Measurements from ENCODE around the gene SLC45A3.
"Not testable (repeated sequence)": the region's sequence is repeated elsewhere in the genome, so short reads cannot be mapped to it uniquely, and the experiment has no call there.

The SLC45A3 gene, protein sequence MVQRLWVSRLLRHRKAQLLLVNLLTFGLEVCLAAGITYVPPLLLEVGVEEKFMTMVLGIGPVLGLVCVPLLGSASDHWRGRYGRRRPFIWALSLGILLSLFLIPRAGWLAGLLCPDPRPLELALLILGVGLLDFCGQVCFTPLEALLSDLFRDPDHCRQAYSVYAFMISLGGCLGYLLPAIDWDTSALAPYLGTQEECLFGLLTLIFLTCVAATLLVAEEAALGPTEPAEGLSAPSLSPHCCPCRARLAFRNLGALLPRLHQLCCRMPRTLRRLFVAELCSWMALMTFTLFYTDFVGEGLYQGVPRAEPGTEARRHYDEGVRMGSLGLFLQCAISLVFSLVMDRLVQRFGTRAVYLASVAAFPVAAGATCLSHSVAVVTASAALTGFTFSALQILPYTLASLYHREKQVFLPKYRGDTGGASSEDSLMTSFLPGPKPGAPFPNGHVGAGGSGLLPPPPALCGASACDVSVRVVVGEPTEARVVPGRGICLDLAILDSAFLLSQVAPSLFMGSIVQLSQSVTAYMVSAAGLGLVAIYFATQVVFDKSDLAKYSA

DNA sequence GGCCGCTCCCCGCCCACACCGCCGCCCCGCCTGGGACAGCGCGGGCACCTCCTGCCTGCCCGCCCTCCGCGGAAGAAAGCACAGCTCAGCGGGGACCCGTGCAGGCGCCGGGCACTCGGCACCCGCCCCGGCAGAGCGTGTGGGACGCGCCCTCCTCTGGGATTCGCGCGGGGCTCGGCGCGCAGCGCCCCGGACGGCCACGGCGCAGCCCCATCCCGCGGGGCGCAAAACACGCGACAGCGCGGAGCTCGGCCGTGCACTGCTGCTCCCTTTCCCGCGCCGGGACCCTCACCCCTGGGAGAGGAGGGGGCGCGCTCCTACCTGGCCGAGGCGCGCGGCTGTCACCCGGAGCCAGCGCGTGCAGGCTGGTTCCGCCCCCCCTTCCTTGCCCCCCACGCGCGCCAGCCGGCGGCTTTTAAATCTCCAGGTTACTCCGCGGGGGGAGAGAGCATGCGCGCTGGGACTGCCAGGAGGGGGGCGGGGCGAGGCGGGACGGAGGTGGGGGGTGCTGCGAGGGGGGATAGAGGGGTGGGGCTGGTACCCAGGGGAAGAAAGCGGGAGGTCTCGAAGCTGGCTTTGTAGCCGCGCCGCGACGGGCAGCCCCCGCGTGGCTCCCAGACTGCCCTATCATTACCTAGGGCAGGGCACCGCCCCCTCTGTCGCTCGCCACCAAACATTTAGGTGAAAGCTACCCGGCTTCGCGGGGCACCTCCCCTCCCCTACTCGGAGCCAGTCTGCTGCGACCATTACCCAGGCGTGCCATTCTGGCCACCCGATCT, at the start of gene SLC45A3:
TSS of gene SLC45A3 (minus strand) at position 437 of the 779 bp plus-strand sequence. CDS start 15,853 bp downstream, outside the sequence.
- no peak for DNase-seq (ENCODE audit: low read depth, low spot score)

DNA sequence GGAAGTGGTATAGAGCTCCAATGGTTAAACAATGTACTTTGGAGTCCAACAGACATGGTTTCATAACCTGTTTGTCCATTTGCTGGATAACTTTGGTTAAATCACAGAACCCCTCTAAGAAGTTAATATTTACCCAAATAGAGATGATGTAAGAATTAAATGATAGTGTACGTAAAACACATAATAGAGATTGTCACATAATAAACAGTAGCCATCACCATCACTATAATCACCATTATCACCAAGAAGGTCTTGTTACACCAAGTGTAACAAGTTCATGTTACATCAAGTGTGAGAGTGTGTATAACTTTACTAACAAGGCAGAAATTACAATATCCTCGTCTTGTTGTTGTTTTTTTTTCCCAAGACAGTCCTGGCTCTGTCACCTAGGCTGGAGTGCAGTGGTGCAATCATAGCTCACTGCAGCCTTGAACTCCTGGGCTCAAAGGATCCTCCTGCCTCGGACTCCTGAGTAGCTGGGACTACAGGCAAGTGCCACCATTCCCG, 46.4 kb upstream of the SLC45A3 start:
- DNase-seq (ENCODE audit: low read depth, low spot score), result no peak

DNA sequence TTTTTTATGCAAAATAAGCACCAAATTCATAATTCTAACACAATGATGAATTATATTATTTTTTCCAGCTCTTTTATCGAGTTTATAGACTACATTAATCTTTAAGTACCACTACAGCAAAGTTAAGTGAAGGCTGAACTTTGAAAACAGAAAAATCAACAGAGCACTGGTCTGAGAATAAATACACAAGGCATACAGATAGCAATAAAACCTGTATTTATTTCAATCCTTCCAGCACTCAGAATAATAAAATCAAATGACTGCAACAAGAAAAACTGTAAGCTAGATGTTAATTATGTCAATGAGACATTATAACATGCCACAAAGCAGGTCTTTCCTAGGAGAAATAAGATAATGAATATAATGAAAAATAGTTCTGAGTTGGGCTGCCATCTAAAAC, 45.2 kb upstream of the SLC45A3 start:
- DNase-seq (ENCODE audit: low read depth, low spot score), result no peak

DNA sequence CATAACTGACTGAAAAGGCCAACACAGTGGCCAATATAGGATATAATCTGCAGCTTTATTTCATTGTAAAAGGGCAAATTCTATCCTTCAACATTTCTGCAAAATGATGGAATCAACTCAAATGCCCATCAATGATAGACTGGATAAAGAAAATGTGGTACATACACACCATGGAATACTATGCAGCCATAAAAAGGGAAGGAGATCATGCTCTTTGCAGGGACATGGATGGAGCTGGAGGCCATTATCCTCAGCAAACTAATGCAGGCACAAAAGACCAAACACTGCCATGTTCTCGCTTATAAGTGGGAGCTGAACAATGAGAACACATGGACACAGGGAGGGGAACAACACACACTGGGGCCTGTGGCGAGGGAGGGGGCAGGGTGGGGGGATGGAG, 40.4 kb upstream of the SLC45A3 start:
- not testable (repeated sequence) for DNase-seq (ENCODE audit: low read depth, low spot score)

DNA sequence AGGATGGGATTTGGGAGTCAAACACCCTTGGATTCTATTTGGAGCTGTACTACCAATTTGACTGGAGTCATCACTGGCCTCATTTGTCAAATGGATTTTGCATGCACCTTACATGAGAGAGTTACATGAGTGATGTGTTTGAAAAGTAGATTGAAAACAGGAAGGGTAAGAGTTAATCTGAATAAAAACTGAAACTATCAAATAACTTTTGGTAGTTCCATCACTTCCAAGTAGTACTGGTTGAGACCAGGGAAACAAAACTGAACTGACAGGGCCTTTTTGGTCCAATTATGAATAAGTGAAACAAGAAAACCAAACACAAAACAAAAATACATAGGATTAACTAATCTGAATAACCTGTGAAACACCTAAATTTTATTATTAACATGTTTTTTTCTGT, 39.5 kb upstream of the SLC45A3 start:
- DNase-seq (ENCODE audit: low read depth, low spot score), result no peak

DNA sequence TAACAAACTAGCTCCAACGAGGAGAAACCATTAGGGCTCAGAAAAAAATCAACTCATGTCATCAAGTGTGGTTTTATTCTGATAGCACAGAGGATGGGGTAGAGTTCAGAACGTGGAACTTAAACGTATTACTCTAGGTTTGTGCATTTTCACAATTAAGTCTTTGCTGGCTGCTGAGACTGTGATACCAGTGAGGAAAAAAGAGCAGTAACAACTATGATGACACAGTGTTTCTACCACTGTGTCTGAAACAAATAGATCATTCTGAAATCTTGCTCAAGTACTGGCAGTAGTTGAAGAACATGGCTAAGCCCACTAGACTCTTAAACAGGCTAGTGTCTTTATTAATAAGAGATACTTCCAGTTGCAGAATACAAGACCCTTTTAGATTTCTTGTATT, 38.7 kb upstream of the SLC45A3 start:
- no peak for DNase-seq (ENCODE audit: low read depth, low spot score)

DNA sequence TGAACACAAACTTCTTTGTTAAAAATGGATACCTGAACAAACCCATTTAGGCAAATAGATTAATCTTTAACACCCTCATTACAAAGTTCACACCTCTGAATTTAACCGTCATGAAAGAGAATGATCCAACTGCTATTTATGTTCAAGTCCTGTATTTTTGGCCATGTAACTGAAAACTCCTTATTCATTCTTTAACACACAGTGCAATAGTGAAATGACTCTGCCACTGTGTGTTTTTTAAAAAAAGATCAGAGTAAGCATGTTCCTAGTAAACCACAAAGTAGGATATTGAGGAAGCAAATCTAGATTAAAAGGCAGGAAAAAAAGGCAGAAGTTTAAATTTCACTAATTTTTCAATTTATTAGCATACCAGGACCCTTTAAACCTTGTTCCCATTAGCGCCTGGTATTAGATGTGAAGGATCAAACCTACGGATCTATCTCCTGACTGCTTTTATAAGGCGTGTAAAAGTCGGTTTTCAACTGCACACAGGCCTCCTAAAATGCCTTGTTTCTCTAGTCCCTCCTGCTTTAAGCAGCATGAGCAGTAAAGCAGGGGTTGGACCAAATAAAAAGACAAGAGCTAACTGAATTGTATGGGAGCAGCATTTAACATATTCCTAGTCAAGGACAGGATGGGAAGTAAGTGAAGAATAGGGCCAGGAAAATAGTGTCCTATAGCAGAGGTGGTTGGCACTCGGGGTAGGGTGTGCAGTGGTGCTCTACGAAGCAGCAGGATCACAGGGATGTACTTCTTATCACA, 36.2 kb upstream of the SLC45A3 start:
- DNase-seq (ENCODE audit: low read depth, low spot score), result no peak

DNA sequence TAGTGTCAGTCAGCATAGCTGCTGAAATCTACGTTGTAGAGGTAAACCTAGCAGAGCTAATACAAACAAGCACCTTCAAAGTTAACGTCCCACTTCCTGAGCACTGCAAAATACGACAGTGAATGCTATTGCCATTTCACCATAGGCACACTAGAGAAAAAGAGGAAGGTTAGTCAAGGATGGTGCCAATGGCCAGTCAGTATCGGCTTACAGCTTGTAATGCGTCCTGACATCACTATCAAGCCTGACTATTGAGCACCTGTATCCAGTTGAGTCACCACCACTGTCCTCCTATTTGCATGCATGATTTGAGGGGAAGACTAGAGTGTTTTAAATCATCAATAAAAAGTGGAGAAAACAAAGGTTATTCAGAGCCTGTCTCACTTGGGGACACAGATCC, 35.3 kb upstream of the SLC45A3 start:
- no peak for DNase-seq (ENCODE audit: low read depth, low spot score)

DNA sequence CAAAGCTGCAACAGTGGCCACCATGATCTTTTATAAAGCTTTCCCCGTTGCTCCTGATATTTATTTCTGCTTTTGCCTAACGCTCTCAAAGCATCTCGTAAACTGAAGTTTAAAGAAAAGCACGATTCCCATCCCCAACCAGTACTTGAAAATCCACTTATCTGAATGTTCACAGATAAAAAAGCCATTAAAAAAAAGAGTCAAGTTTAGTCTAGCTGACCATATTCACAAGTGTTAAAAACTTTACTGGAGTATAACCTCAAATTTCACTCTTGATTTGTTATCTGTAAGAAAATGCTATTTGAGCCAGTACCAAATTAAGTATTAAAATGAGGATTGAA, 34.6 kb upstream of the SLC45A3 start:
- DNase-seq (ENCODE audit: low read depth, low spot score), result no peak

DNA sequence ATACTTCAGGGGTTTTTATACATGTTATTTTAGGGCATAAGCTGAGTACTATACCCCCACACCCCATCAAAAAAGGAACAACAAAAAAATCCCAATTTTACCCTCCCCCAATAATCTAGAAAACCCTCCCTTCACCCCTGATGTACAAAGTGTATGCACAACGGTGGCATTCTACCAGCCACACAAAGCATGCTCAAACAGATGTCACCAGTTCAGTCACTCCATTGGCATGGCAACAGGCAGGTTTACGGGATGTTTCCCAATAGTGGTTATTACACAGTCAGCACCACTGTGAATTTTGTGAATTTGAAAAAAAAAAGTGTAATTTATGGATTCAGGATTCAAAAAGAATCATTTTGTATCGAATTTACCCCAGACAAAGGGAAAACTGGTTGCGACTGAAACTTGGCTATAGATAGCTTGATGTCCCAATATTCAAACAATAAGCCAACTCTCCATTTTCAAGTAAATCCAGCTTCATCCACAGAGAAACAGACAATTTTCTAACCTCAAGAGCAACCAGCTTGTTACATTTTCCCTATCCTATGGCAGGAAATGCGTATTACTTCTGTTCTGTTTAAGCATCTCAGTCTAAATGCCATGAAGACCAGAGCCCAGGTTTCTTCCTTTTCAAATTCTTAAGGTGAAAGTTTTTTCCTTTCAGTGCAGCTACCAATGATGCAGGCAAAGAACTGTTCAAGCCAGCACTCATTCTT, 34.0 kb upstream of the SLC45A3 start:
- no peak for DNase-seq (ENCODE audit: low read depth, low spot score)

DNA sequence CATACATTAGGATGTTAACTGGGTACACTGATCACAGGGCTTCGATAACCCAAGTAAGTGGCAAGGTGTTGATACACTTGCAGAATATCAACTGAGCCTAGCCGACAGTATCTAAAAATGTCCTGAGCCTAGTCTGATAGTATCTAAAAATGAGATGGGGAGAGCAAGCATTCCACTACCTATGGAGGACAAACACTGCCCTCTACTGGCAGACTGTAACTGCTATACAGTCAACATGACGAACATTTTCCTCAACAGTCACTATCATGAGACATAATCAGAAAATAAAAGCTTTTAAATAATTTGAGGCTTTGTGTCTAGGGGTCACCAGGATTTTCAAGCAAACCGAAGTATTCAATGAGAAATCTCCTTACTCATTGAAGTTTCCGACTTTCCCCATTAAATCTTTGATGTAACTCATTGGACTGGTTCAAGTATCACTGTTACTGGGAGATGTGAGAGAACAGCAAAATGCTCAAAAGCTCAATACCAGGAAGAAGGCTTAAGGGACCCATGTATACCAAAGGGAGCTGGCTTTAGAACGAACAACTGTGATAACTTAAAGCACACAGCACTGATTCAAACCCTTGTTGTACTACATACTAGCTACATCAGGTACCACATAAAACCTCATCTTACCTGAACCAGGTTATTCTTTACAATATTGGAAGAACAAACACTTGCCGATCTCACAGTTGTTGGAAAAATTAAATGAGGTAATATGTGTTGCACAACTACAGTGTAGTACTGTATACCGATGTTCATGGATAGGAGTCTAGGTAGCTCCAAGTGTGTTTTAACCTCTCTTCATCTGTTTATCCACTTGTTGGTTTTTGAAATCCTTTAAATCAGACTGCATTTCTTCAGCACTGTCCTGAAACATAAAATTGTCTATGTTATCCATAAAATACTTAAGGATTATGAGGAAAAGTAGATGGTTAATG, 31.1 kb upstream of the SLC45A3 start:
- DNase-seq (ENCODE audit: low read depth, low spot score), result peak; percentile 42

DNA sequence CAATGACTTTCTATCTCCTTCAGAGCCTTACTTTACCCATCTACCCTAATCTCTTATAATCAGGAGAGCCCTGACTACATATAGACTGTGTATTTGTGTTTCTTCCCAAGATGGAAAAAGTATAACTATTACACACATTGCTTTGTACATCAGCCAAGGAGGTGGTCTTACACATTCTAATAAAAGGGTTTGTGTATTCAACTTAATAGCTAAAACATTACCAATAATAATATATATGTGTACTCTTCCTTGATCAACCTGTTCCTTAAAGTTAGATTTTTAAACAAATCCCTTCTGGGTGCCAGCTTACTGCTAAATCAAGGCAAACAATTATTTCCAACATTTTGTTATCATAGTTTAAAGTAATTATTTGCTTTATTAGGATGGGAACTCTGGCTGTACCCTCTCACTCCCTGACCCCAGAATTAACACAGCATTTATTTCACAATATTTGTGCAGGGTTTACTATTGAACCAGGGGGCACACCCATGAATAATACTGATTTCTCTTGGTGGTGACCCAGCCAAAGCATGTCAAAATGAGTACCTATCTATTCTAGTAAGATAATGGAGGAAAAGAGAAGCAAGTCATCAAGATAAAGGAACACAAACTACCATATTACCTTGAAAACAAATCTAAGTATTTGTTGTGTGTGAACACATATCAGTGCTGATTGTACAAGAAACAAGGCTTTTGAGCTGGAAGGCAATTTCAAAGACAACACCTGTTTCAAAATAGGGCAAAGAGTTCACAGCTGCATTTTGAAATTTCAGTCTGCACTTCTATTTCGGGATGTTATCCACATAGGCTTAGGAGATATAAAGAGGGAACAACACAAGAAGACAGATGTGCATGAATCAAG, 30.1 kb upstream of the SLC45A3 start:
- no peak for DNase-seq (ENCODE audit: low read depth, low spot score)

DNA sequence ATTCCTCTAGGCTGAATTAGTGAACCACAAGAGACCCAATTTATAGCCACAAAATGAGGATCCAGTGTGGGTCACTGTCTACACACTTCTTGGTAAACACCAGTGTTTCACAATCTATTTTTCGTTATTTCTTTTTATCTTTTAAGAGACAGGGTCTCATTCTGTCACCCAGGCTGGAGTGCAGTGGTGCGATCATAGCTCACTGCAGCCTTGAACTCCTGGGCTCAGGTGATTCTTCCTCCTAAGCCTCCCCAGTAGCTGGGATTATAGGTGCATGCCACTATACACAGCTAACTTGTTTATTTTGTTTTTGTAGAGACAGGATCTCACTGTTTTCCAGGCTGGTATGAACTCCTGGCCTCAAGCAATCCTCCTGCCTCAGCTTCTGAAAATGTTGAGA, 29.3 kb upstream of the SLC45A3 start:
- no peak for DNase-seq (ENCODE audit: low read depth, low spot score)

DNA sequence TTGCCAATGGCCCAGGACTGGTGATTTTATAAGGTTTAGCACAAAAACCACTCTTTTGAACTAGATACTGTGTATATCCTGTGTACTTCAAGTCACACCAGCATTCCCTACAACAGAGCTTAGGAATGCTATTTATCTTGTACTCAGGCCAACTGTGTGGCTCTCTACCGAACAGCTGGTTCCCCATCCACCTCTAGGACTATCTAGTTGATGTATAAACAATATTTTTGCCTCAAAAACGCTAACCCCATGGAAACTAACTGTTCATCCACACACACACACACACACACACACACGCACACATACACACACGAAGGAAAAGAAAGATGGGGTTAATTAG, 28.7 kb upstream of the SLC45A3 start:
- no peak for DNase-seq (ENCODE audit: low read depth, low spot score)

DNA sequence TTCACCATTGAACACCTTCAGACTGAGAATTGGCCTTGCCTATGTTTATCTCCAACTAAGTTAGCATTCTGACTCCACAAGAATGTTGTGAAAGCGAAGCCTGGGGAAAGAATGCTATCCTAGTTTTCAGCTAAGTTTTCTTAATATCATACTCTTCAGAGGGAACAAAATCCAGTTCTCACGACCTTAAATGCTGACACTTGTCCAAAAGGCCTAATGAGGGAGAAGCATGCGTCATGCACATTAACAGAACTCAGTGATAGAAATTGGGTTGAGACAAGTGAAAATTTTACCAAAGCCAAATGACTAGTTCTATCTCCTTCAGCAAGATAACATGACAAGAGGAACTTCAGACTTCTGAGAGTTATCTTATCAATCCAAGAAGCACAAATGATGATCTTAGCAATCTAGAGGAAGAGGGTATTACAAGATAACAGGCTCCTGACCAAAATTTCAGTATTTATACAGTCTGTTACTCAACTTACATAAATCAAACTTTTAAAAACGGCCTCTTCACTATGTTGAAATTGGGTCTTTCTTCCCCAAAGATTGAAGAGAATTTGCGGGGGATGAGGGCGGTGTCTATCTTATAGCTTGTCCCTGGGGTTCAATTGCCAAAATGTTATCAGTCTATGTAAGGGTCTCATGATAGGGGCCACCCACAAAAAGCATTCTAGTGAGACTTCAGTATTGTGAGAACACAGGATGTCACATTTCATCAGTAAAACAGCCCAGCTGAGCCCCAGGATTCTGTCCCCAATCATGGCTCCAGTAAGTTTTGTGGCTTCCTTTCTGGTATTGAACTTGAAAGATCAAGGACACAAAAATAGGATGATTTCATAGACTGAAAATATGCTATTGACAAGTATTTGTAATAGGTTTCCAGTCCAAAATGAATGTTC, 26.5 kb upstream of the SLC45A3 start:
- DNase-seq (ENCODE audit: low read depth, low spot score), result no peak

DNA sequence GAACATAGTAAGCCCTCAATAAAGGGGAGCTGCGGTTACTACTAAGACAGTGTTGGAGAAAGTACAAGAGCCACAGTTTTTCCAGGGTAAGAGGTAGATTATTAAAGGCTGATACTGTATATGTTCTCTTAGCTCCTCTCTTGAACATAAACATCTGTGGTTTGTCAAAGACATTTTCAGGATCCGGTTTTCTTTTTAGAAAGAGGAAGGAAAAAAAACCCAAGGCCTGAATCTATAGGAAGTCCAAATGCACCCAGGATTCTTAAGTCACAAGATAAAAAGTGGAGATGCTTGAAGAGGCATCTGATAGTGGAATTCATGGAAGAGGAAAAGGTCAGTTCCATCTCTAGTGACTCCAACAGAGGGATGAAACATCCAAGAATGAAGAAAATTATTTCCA, 24.6 kb upstream of the SLC45A3 start:
- DNase-seq (ENCODE audit: low read depth, low spot score), result no peak

DNA sequence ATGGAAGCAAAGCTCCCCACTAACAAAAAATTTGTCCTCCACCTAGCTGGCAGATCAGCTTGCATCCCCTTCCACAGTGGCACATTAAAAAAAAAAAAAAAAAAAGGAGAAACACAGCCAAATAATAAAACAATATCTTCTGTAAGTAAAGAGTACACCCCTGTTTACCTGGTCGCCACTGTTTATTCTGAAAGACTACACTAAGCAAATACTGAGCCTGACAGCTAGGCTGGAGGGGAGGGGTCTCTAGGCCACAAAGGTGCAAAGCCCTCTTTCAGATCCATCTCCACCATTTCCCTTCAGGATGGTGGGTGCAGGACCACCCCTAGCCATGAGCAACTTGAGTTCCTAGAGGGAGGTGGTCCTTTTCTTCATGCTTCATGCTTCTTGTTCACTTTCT, 22.8 kb upstream of the SLC45A3 start:
- no peak for DNase-seq (ENCODE audit: low read depth, low spot score)

DNA sequence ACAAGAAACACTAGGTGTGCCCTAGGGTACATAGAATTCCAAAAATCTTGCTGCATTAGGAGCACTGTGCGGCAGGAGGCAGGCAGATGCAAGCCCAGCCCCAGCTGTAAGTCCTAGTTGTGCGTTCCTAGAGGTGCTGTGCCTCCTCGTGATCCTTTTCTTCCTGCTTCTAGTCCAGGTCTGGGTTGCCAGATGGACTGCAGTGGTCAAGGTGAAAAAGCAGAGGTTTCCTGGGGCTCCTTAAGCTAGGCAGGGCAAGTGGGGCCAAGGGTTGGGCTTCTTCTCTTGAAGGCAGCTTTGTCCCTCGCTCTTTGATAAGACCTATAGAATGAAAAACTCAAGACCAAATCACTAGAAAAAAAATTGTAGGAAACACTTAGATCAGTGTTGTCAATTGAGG, 21.6 kb upstream of the SLC45A3 start:
- DNase-seq (ENCODE audit: low read depth, low spot score), result peak; percentile 23
